ENCODE data around the gene SLC25A23.

SLC25A23 gene

DNA sequence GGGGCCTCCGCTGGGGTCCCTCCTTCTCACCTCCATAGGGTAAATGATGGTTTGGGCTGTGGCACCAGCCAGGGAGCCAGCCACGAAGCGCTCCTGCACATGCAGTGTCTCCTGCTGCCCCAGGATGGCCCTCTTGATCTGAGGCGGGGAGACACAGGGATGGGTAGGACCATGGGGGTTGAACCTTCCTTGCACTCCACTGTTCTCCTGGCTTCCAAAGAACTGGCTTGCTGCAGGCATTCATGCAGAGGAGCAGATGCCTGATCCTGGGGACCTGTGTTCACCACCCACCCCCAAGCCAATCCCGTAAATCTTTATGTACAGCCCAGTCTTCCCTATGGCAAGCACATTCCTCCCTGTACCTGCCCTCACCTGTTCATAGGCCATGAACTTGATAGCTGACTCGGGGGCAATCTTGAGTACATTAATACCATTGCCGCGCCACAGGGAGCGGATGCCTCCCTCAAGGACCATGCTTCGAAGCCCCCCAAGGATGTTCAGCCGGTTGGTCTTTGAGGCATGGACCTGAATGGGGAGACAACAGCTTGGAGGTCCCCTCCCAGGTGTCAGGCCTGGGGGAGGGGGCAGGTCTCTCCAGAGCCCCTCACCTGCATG, 5.5 kb downstream of the SLC25A23 start:
- no peaks in the 10 kb centered on the region for H3K27me3 ChIP-seq (ENCODE audit: control insufficient read depth, insufficient read depth, low read length)
- H3K27ac ChIP-seq (ENCODE audit: low read length): no peak overlapping the region
- H3K36me3 ChIP-seq (ENCODE audit: control insufficient read depth, insufficient read depth, low read length): peaks cover 9% of the 10 kb centered on the region
- WGBS (ENCODE audit: insufficient coverage, insufficient read length): no CpG with 5 or more reads among the region's 11 CpGs
- H3K4me1 ChIP-seq (ENCODE audit: control insufficient read depth, insufficient read depth, low read length): 0 out of 2 replicates have a peak, but pooled peaks cover 4% of the 10 kb centered on the region
- DNase-seq (ENCODE audit: low read depth, low spot score): no peak
- no peak overlapping the region for H3K4me3 ChIP-seq (ENCODE audit: low read length)
- peaks cover 2% of the 10 kb centered on the region; the same call in 1 of the 2 replicates for H3K9me3 ChIP-seq (ENCODE audit: control insufficient read depth, insufficient read depth, low read length)

DNA sequence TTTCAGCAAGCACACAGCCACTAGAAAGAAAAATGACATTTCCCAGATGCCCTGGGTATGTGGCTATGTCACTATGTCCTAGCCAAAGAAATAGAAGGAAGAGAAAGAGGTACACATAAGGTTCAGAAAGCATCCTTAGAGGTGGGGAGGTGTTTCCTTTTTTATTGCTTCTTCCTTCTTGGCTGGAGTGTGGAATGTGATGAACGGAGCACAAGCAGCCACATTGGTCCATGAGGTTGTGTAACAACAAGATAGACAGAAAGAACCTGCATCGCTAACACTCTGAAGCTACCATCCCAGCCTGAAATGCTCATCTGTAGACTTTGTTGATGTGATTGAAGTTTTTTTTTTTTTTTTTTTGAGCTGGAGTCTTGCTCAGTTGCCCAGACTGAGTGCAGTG, 6.7 kb downstream of the SLC25A23 start:
- H3K27ac ChIP-seq (ENCODE audit: low read length): no peak overlapping the region
- DNase-seq (ENCODE audit: low read depth, low spot score): no peak
- no peak overlapping the region for H3K4me3 ChIP-seq (ENCODE audit: low read length)
- H3K9me3 ChIP-seq (ENCODE audit: control insufficient read depth, insufficient read depth, low read length): peaks cover 2% of the 10 kb centered on the region; the same call in 1 of the 2 replicates
- 0 out of 2 replicates have a peak, but pooled peaks cover 1% of the 10 kb centered on the region for H3K4me1 ChIP-seq (ENCODE audit: control insufficient read depth, insufficient read depth, low read length)
- H3K27me3 ChIP-seq (ENCODE audit: control insufficient read depth, insufficient read depth, low read length): no peaks in the 10 kb centered on the region
- H3K36me3 ChIP-seq (ENCODE audit: control insufficient read depth, insufficient read depth, low read length): peaks cover 9% of the 10 kb centered on the region
- no CpG with 5 or more reads among the region's 2 CpGs for WGBS (ENCODE audit: insufficient coverage, insufficient read length)

DNA sequence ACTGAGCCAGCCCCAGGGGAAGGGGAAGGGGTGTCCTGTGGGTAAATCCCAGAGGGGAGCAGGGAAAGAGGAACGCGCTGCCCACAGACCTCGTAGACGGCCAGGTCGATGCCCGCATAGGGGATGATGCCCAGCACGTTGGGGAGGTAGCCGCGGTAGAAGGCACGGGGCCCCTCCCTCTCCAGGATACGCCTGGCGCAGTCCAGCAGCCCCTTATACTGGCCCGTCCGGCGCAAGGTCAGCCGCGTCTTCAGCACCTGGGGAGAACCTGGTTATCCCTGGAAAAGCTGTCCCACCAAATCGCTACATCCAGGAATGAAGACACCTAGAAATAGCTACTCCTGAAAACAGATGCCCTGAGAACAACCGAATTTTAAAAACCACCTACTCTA, 7.4 kb downstream of the SLC25A23 start:
- Histone ChIP-seq H3K4me1 (ENCODE audit: control insufficient read depth, insufficient read depth, low read length) (no peaks in the 10 kb centered on the region), H3K4me3 (ENCODE audit: low read length) (no peak overlapping the region), H3K27me3 (ENCODE audit: control insufficient read depth, insufficient read depth, low read length) (no peaks in the 10 kb centered on the region), H3K9me3 (ENCODE audit: control insufficient read depth, insufficient read depth, low read length) (peaks cover 2% of the 10 kb centered on the region; the same call in 1 of the 2 replicates), H3K27ac (ENCODE audit: low read length) (no peak overlapping the region), H3K36me3 (ENCODE audit: control insufficient read depth, insufficient read depth, low read length) (peaks cover 9% of the 10 kb centered on the region)
- no CpG with 5 or more reads among the region's 19 CpGs for WGBS (ENCODE audit: insufficient coverage, insufficient read length)
- DNase-seq (ENCODE audit: low read depth, low spot score): no peak

DNA sequence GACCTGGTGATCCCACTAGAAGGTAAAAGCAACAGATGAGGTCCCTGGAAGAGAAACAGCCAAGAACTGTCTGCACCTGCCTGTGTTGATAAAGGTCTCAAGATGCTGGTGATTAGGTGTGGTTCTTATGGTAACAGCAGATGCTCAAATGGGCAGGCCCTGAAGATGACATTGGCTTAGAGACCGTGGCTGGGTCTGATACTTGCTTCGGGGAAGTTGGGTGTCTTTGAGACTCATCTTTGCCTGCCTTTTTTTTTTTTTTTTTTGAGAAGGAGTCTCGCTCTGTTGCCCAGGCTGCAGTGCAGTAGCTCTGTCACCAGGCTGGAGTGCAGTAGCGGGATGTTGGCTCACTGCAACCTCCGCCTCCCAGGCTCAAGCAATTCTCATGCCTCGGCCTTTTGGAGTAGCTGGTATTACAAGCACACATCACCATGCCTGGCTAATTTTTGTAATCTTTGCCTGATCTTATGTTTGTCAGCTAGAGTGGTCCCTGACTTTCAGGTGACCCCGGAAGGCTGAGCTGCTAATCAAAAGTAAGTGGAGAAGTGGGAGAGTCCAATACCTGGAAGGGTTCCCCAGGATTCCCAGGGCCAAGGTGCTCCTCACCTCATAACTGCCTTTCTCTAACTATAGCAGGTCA, 7.9 kb downstream of the SLC25A23 start:
- no peak for DNase-seq (ENCODE audit: low read depth, low spot score)
- peaks cover 9% of the 10 kb centered on the region for H3K36me3 ChIP-seq (ENCODE audit: control insufficient read depth, insufficient read depth, low read length)
- peaks cover 2% of the 10 kb centered on the region; the same call in 1 of the 2 replicates for H3K9me3 ChIP-seq (ENCODE audit: control insufficient read depth, insufficient read depth, low read length)
- no peak overlapping the region for H3K4me3 ChIP-seq (ENCODE audit: low read length)
- no CpG with 5 or more reads among the region's 7 CpGs for WGBS (ENCODE audit: insufficient coverage, insufficient read length)
- H3K27me3 ChIP-seq (ENCODE audit: control insufficient read depth, insufficient read depth, low read length): no peaks in the 10 kb centered on the region
- H3K27ac ChIP-seq (ENCODE audit: low read length): no peak overlapping the region
- H3K4me1 ChIP-seq (ENCODE audit: control insufficient read depth, insufficient read depth, low read length): no peaks in the 10 kb centered on the region

DNA sequence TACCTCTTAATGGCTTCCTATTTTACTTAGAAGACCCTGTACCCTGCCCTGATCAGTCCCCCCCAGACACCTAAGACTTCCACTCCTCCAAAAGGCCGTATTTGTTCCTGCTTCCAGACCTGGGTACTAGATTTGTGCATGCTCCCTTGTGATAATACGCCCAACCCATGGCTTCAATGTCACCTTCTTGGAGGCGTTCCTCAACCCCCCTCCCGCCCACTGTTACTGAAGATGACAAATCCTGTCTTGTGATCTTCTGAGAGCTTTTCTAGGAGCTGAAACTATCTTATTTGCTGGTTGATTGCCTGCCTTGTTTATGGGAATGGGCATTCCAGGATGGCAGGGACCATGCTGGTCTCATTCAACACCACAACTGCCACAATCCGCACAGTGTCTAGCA, 9.4 kb downstream of the SLC25A23 start:
- H3K27me3 ChIP-seq (ENCODE audit: control insufficient read depth, insufficient read depth, low read length): no peaks in the 10 kb centered on the region
- no CpG with 5 or more reads among the region's 5 CpGs for WGBS (ENCODE audit: insufficient coverage, insufficient read length)
- no peaks in the 10 kb centered on the region for H3K4me1 ChIP-seq (ENCODE audit: control insufficient read depth, insufficient read depth, low read length)
- peaks cover 9% of the 10 kb centered on the region for H3K36me3 ChIP-seq (ENCODE audit: control insufficient read depth, insufficient read depth, low read length)
- no peak for DNase-seq (ENCODE audit: low read depth, low spot score)
- peaks cover 2% of the 10 kb centered on the region; the same call in 1 of the 2 replicates for H3K9me3 ChIP-seq (ENCODE audit: control insufficient read depth, insufficient read depth, low read length)
- H3K4me3 ChIP-seq (ENCODE audit: low read length): no peak overlapping the region
- H3K27ac ChIP-seq (ENCODE audit: low read length): no peak overlapping the region

DNA sequence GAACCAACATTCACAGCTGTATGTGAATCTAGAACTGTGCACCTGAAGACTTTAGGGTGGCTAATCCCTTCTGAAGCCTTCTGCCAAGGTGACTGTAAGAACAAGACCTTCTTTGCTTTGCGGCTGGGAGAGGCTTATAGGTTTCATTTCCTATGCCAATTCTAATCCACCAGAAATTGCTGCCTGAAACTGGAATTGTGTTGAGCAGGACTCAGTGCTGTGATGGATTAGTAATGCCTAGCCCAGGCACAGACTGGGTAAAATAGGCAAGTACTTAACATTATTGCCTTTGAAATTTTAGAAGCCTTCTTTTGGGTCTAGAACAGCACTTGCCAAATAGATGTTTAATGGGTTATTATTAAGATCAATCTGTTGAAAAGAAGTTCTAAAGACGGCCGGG, 11.5 kb downstream of the SLC25A23 start:
- Histone ChIP-seq H3K27ac (ENCODE audit: low read length) (no peak overlapping the region), H3K36me3 (ENCODE audit: control insufficient read depth, insufficient read depth, low read length) (no peaks in the 10 kb centered on the region; the same call in 1 of the 2 replicates), H3K4me3 (ENCODE audit: low read length) (no peak overlapping the region), H3K4me1 (ENCODE audit: control insufficient read depth, insufficient read depth, low read length) (no peaks in the 10 kb centered on the region), H3K27me3 (ENCODE audit: control insufficient read depth, insufficient read depth, low read length) (no peaks in the 10 kb centered on the region), H3K9me3 (ENCODE audit: control insufficient read depth, insufficient read depth, low read length) (no peaks in the 10 kb centered on the region)
- WGBS (ENCODE audit: insufficient coverage, insufficient read length): no CpG with 5 or more reads among the region's 3 CpGs
- DNase-seq (ENCODE audit: low read depth, low spot score): no peak

DNA sequence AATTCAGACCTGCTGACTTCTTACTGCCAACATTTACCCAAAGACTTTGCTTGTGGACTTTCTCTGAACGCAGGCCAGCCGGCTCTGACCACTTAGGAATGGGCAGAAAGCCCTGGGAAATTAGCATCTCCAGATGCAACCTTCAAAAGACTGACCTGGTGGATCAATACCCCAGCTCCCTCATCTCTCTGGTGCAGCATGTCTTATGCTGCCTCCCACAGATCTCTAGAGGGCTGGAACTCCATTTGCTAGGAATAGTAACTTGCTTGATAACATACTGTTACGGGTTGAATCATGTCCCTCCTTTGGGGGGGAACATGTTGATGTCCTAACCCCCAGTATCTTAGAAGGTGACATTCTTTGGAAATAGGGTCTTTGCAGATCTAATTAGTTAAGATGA, 13.1 kb downstream of the SLC25A23 start:
- Histone ChIP-seq H3K9me3 (ENCODE audit: control insufficient read depth, insufficient read depth, low read length) (no peaks in the 10 kb centered on the region), H3K27ac (ENCODE audit: low read length) (no peak overlapping the region), H3K27me3 (ENCODE audit: control insufficient read depth, insufficient read depth, low read length) (no peaks in the 10 kb centered on the region), H3K4me3 (ENCODE audit: low read length) (no peak overlapping the region), H3K4me1 (ENCODE audit: control insufficient read depth, insufficient read depth, low read length) (no peaks in the 10 kb centered on the region), H3K36me3 (ENCODE audit: control insufficient read depth, insufficient read depth, low read length) (no peaks in the 10 kb centered on the region; the same call in 1 of the 2 replicates)
- WGBS (ENCODE audit: insufficient coverage, insufficient read length): no CpG with 5 or more reads among the region's 3 CpGs
- no peak for DNase-seq (ENCODE audit: low read depth, low spot score)

DNA sequence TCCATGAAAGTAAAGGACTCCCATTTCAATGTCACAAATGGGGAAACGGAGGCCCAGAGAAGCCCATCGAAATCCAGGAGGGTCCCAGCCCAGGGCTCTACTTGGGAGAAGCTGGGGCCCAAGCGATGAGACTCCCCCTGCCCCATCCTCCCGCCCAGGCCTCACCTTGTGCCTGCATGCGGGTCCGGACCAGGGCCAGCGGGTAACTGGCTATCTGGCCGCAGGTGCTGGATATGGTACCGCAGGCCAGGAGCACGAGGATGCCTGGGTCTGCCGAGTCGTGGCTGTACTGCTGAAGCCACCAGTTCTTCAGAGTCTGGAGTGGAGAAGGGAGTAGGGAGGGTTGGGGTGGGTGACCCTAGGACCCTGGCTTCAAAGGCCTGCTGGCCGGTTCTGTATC, 15.6 kb downstream of the SLC25A23 start:
- H3K4me1 ChIP-seq (ENCODE audit: control insufficient read depth, insufficient read depth, low read length): no peaks in the 10 kb centered on the region
- H3K27ac ChIP-seq (ENCODE audit: low read length): no peak overlapping the region
- no peak overlapping the region for H3K4me3 ChIP-seq (ENCODE audit: low read length)
- no peaks in the 10 kb centered on the region for H3K27me3 ChIP-seq (ENCODE audit: control insufficient read depth, insufficient read depth, low read length)
- no peaks in the 10 kb centered on the region for H3K36me3 ChIP-seq (ENCODE audit: control insufficient read depth, insufficient read depth, low read length)
- no CpG with 5 or more reads among the region's 13 CpGs for WGBS (ENCODE audit: insufficient coverage, insufficient read length)
- H3K9me3 ChIP-seq (ENCODE audit: control insufficient read depth, insufficient read depth, low read length): no peaks in the 10 kb centered on the region
- no peak for DNase-seq (ENCODE audit: low read depth, low spot score)

DNA sequence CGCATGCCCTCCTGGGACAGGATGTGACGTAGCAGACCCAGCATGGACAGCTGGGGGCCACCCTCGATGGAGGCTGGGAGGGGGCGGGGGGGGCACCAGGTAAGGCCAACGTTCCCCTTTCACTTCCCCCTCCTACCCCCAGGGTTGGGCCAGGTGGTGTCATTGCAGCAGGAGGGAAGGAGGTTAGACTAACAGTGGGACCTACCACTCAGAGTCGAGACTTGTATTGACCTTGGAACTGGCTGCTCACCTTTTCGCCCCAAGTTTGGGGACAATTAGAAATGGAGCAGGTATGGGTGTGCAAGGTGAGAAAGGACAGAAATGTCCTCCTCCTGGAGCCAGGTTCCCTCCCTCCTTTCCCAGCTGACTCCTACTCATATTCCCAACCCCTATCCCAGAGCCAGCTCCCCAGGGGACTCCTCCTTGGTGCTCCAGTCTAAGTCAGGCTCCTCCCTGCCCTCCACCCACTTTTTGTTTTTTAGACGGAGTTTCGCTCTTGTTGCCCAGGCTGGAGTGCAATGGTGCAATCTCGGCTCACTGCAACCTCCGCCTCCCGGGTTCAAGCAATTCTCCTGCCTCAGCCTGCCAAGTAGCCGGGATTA, 17.4 kb downstream of the SLC25A23 start:
- no CpG with 5 or more reads among the region's 13 CpGs for WGBS (ENCODE audit: insufficient coverage, insufficient read length)
- H3K27me3 ChIP-seq (ENCODE audit: control insufficient read depth, insufficient read depth, low read length): no peaks in the 10 kb centered on the region

DNA sequence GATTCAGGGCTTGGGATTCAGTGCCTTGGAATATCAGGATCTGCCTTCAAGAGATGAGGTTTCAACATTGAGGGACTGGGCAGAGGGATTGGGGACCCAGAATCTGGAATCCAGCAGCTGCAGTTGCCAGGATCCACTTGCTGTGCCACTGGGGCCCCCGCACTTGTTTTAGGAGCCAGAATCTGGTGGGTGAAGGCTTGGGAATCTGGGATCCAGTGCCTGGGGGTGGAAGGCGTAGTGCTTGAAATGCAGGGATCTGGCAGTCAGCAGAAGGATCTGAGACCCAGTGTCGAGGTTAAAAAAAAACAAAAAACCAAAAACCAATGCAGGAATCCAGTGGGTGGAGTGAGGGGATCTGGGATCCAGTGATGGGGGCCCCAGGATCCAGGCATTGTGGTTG, 18.7 kb downstream of the SLC25A23 start:
- H3K27me3 ChIP-seq (ENCODE audit: control insufficient read depth, insufficient read depth, low read length): no peaks in the 10 kb centered on the region
- no peak for DNase-seq (ENCODE audit: low read depth, low spot score)
- WGBS (ENCODE audit: insufficient coverage, insufficient read length): no CpG with 5 or more reads among the region's 3 CpGs
- H3K4me3 ChIP-seq (ENCODE audit: low read length): no peak overlapping the region
- no peak overlapping the region for H3K27ac ChIP-seq (ENCODE audit: low read length)
- no peaks in the 10 kb centered on the region for H3K4me1 ChIP-seq (ENCODE audit: control insufficient read depth, insufficient read depth, low read length)
- no peaks in the 10 kb centered on the region for H3K36me3 ChIP-seq (ENCODE audit: control insufficient read depth, insufficient read depth, low read length)
- H3K9me3 ChIP-seq (ENCODE audit: control insufficient read depth, insufficient read depth, low read length): peaks cover 1% of the 10 kb centered on the region; the same call in 1 of the 2 replicates

More for the DNA sequence above, 17.4 kb downstream of the SLC25A23 start:
- no peak for DNase-seq (ENCODE audit: low read depth, low spot score)
- Histone ChIP-seq H3K27ac (ENCODE audit: low read length) (no peak overlapping the region), H3K4me3 (ENCODE audit: low read length) (no peak overlapping the region), H3K36me3 (ENCODE audit: control insufficient read depth, insufficient read depth, low read length) (no peaks in the 10 kb centered on the region), H3K9me3 (ENCODE audit: control insufficient read depth, insufficient read depth, low read length) (no peaks in the 10 kb centered on the region), H3K4me1 (ENCODE audit: control insufficient read depth, insufficient read depth, low read length) (no peaks in the 10 kb centered on the region)

All from iPS DF 6.9 (cell line).